B cell (primary cell): Measurements from ENCODE around the gene GIT1. TPM values are rescaled to one million over a fixed set of nuclear protein-coding genes. Genes with fewer than 3 reads are reported as not detected.
A peak's percentile ranks its signal among the peaks of the same experiment; 100 is the strongest.

Source experiments
- ATAC-seq: fragments of 200-7000 bp; cut with Tn5 transposase; one replicate; pipeline ENCODE4 v1.10.0; 2021; ENCODE audit warnings: low read depth, mild to moderate bottlenecking, moderate number of reproducible peaks, moderate library complexity
- CTCF ChIA-PET: fragments of 350-600 bp; sonication (Branson Sonifier 250); formaldehyde crosslinking; loops from one replicate; lab custom pipeline; 2021; ENCODE audit warnings: antibody characterized with exemption, inconsistent platforms; lab: Charles Lee
- POLR2A ChIA-PET: fragments of 350-600 bp; sonication (Branson Sonifier 250); formaldehyde crosslinking; loops from one replicate; lab custom pipeline; 2021; ENCODE audit warnings: antibody characterized with exemption; lab: Charles Lee
- DNase-seq: peaks from one replicate; pipeline ENCODE4 v3.0.0; 2013
- H2AFZ ChIP-seq: 2 replicates; pipeline ENCODE4 v1.6.1; 2012; ENCODE audit warnings: mild to moderate bottlenecking, low read depth, low read length; ENCODE audit not compliant: insufficient read depth, poor library complexity, severe bottlenecking
- H3K27ac ChIP-seq, 2 donors: 1 replicate in 1 of 2; 2 replicates in 1 of 2; pipeline ENCODE4 v1.5.1; 2012 to 2013; ENCODE audit warnings: low read length in 2 of 2, mild to moderate bottlenecking in 2 of 2, moderate library complexity in 1 of 2
- H3K27me3 ChIP-seq, 4 experiments: fragments of 200-600 bp in 1 of 4; sonication (generic) in 1 of 4; replicated peaks in 1 of 4; 1 replicate in 2 of 4; 2 replicates in 2 of 4; pipeline versions ENCODE4 v1.6.1 to v1.7.0; 2013 to 2016; ENCODE audit warnings: low read length in 3 of 4, mild to moderate bottlenecking in 2 of 4, mixed read lengths in 1 of 4, moderate library complexity in 1 of 4; ENCODE audit not compliant: insufficient read depth in 4 of 4, control insufficient read depth in 3 of 4; ENCODE audit errors: control extremely low read depth in 1 of 4
- H3K36me3 ChIP-seq, 2 experiments: replicated peaks in 1 of 2; 1 replicate in 1 of 2; 2 replicates in 1 of 2; pipeline versions ENCODE4 v1.6.1 to v1.7.1; 2013; ENCODE audit warnings: low read length in 1 of 2; ENCODE audit not compliant: insufficient read depth in 2 of 2, control insufficient read depth in 1 of 2; ENCODE audit errors: control extremely low read depth in 1 of 2, extremely low read depth in 1 of 2
- H3K4me1 ChIP-seq, 2 donors: fragments of 200-600 bp in 1 of 2; sonication (generic) in 1 of 2; 1 replicate in 1 of 2; 2 replicates in 1 of 2; pipeline versions ENCODE4 v1.5.1 to v1.6.1; 2013 to 2017; ENCODE audit warnings: low read length in 2 of 2; ENCODE audit not compliant: control insufficient read depth in 2 of 2, insufficient read depth in 2 of 2
- H3K4me2 ChIP-seq: replicated peaks from 2 replicates; pipeline ENCODE3; 2012; ENCODE audit warnings: mild to moderate bottlenecking, low read depth, low read length; ENCODE audit not compliant: poor library complexity, severe bottlenecking
- H3K4me3 ChIP-seq, 5 experiments: fragments of 200-600 bp in 1 of 5; sonication (generic) in 1 of 5; 1 replicate in 3 of 5; 2 replicates in 2 of 5; pipeline versions ENCODE4 v1.5.1 to v1.7.0; 2011 to 2016; ENCODE audit warnings: low read length in 4 of 5, mild to moderate bottlenecking in 4 of 5, low read depth in 2 of 5, control low read depth in 1 of 5, moderate library complexity in 1 of 5; ENCODE audit not compliant: insufficient read depth in 1 of 5; ENCODE audit errors: control extremely low read depth in 1 of 5, extremely low read depth in 1 of 5
- H3K79me2 ChIP-seq: fragments of 200-600 bp; sonication (generic); one replicate; pipeline ENCODE4 v1.6.0; 2016; ENCODE audit warnings: low read length; ENCODE audit not compliant: control insufficient read depth, insufficient read depth
- H3K9ac ChIP-seq: fragments of 200-600 bp; sonication (generic); 2 replicates; pipeline ENCODE4 v1.6.1; 2017; ENCODE audit warnings: mild to moderate bottlenecking, low read length, moderate library complexity
- H3K9me3 ChIP-seq, 3 donors: one replicate each; pipeline versions ENCODE4 v1.6.1 to v1.7.1; 2013; ENCODE audit warnings: low read length in 2 of 3; ENCODE audit not compliant: control insufficient read depth in 2 of 3, insufficient read depth in 1 of 3; ENCODE audit errors: control extremely low read depth in 1 of 3
- H4K20me1 ChIP-seq: 2 replicates; pipeline ENCODE4 v1.6.0; 2012; ENCODE audit warnings: mild to moderate bottlenecking, low read length; ENCODE audit not compliant: insufficient read depth, control insufficient read depth, poor library complexity, severe bottlenecking
- H3K27ac Mint-ChIP-seq: one replicate; pipeline ENCODE4 v1.8.0; 2021; ENCODE audit warnings: mixed read lengths
- H3K27me3 Mint-ChIP-seq: one replicate; pipeline ENCODE4 v1.8.0; 2021; ENCODE audit warnings: mixed read lengths
- H3K4me1 Mint-ChIP-seq: one replicate; pipeline ENCODE4 v1.8.0; 2021; ENCODE audit warnings: mixed read lengths
- H3K4me3 Mint-ChIP-seq: one replicate; pipeline ENCODE4 v1.8.0; 2021; ENCODE audit warnings: mixed read lengths
- H3K9me3 Mint-ChIP-seq: one replicate; pipeline ENCODE4 v1.8.0; 2022; ENCODE audit warnings: mixed read lengths; ENCODE audit not compliant: insufficient read depth
- EZH2 ChIP-seq: IDR thresholded peaks from 2 replicates; pipeline ENCODE4 v1.6.1; 2012; ENCODE audit warnings: borderline replicate concordance, low read depth, mild to moderate bottlenecking, moderate library complexity, low read length; ENCODE audit not compliant: insufficient read depth, poor library complexity, severe bottlenecking
- WGBS: methylation state at CpG from one replicate; pipeline ENCODE4 v1.1.5; 2013; ENCODE audit warnings: missing lambda C conversion rate; ENCODE audit not compliant: insufficient coverage; 5-methylcytosine and 5-hydroxymethylcytosine counted together
- intact Hi-C: fragments of 100-400 bp; cut with micrococcal nuclease; formaldehyde crosslinking; loops from one replicate; pipeline ENCODE4 v1.10.0; 2022
- polyA plus RNA-seq: library from polyadenylated mRNA; depleted of rRNA; stranded (reverse); fragments of >200 nt; gene quantifications from 2 replicates; pipeline ENCODE4 v1.2.3, GENCODE V29; 2012
- total RNA-seq, 2 donors: library from RNA; stranded (reverse); fragments of 120-200 nt in 1 of 2; gene quantifications; 1 replicate in 1 of 2; 2 replicates in 1 of 2; pipeline versions ENCODE4 v1.2.3 to v1.2.4, GENCODE V29; 2013 to 2022
- TF ChIP-seq, protein P1 (sequence below): fragments of 200-600 bp; IDR thresholded peaks from one replicate; pipeline ENCODE4 v1.8.0; 2022; ENCODE audit warnings: antibody characterized with exemption, mild to moderate bottlenecking

GIT1 gene
- total and polyA plus RNA-seq, 2 donors (not counting 1 experiment from before 2014, with no cell fraction given) = 49.3 to 61.9 TPM

DNA sequence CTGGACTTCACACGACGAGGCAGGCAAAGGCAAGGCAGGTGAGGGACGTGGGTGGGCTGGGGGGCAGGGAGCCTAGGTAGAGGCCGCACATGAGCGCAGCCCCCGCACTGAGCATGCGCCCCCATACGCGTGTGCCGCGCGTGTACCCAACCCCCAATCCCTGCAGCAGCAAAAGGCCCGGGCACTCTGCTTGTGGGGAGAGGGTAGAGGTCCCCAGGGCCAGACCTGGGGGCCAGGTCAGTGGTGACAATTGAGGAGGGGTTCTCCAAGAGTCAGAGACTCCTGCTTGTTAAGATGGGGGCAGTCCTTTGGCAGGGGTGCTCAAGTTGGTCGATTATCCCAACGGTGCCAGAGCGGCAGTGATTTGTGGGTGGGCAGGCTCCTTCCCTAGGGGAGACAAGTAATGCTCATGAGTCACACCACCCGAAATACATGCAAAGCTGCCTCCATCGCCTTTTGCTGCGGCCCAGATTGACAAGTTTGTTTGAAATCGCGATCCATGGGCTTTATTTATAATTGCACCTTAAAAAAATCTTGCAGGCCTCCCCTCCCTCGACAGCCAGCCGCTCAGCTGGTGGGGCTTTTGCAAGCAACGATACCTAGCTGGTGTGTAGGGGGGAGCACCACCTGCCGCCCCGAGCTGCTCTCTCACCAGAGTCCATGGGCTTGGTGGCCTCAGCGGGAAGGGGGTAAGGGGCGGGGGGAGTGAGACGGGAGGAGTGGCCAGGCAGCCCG is 1.1 kb upstream of the GIT1 start:
- H3K9ac ChIP-seq = peak overlapping the region; percentile 85
- peak overlapping the region; percentile 99 for H3K4me2 ChIP-seq
- DNase-seq (peak; percentile 51), ATAC-seq (no peak)
- peak overlapping the region; percentile 99 for H2AFZ ChIP-seq
- Mint-ChIP-seq H3K4me3 (peak overlapping the region; percentile 91), H3K4me1 (peaks cover 61% of the 10 kb centered on the region), H3K27me3 (no peaks in the 10 kb centered on the region), H3K9me3 (no peaks in the 10 kb centered on the region), H3K27ac (peak overlapping the region; percentile 94)
- H3K27me3 ChIP-seq = peaks cover 0 to 7% (median 2%) of the 10 kb centered on the region in 4 experiments
- 30% methylated on average over 18 of the region's 30 CpGs for WGBS
- intact Hi-C loops = loop anchor here (1.0 to 5.0 kb wide), 4 partner anchors 10 to 220 kb away; no protein-coding TSS in a partner anchor
- POLR2A ChIA-PET = interaction anchor here (1.3 to 3.0 kb wide), 2 partner anchors 10 to 19 kb away, joined by 6 to 18 read pairs; no protein-coding TSS in a partner anchor
- H4K20me1 ChIP-seq = peaks cover 19% of the 10 kb centered on the region
- TF ChIP-seq, protein P1, sequence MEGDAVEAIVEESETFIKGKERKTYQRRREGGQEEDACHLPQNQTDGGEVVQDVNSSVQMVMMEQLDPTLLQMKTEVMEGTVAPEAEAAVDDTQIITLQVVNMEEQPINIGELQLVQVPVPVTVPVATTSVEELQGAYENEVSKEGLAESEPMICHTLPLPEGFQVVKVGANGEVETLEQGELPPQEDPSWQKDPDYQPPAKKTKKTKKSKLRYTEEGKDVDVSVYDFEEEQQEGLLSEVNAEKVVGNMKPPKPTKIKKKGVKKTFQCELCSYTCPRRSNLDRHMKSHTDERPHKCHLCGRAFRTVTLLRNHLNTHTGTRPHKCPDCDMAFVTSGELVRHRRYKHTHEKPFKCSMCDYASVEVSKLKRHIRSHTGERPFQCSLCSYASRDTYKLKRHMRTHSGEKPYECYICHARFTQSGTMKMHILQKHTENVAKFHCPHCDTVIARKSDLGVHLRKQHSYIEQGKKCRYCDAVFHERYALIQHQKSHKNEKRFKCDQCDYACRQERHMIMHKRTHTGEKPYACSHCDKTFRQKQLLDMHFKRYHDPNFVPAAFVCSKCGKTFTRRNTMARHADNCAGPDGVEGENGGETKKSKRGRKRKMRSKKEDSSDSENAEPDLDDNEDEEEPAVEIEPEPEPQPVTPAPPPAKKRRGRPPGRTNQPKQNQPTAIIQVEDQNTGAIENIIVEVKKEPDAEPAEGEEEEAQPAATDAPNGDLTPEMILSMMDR = no peak
- TF ChIP-seq EZH2 = no peak
- no peak overlapping the region for H3K27ac ChIP-seq
- H3K9me3 ChIP-seq = peaks cover 0 to 2% (median 0%) of the 10 kb centered on the region in 3 donors
- CTCF ChIA-PET = interaction anchor here (0.6 to 4.7 kb wide), 12 partner anchors 12 to 441 kb away, joined by 3 to 126 read pairs (median 8); partner anchors contain the start of gene ABHD15
- H3K4me3 ChIP-seq = peak overlapping the region in 4 of 5 experiments; percentile 56 to 96 (median 66)
- H3K4me1 ChIP-seq = peaks cover 54 to 67% of the 10 kb centered on the region in 2 donors
- H3K79me2 ChIP-seq = peaks cover 40% of the 10 kb centered on the region
- H3K36me3 ChIP-seq = no peaks in the 10 kb centered on the region
